Measurements from ENCODE around the gene VIPAS39.

The VIPAS39 gene

GRCh38 chr14:77470224-77470870, 12.9 kb upstream of the VIPAS39 start:
- H3K4me3 ChIP-seq (ENCODE audit: low read depth, low read length): no peak overlapping the region
- TF ChIP-seq CTCF (IDR thresholded peaks at IDR 0.05; ENCODE audit: low read depth, low read length, missing control alignments): no peak
- no peak for DNase-seq (ENCODE audit: low read depth)

GRCh38 chr14:77469539-77469938, 12.1 kb upstream of the VIPAS39 start:
- no peak for DNase-seq (ENCODE audit: low read depth)
- TF ChIP-seq CTCF (IDR thresholded peaks at IDR 0.05; ENCODE audit: low read depth, low read length, missing control alignments): no peak
- no peak overlapping the region for H3K4me3 ChIP-seq (ENCODE audit: low read depth, low read length)

- no peak overlapping the region for H3K4me3 ChIP-seq (ENCODE audit: low read depth, low read length)
- no peak for DNase-seq (ENCODE audit: low read depth)
- TF ChIP-seq CTCF (IDR thresholded peaks at IDR 0.05; ENCODE audit: low read depth, low read length, missing control alignments): no peak
These were observed 11.7 kb upstream of the VIPAS39 start for GRCh38 chr14:77469067-77469505.

- no peak for TF ChIP-seq CTCF (IDR thresholded peaks at IDR 0.05; ENCODE audit: low read depth, low read length, missing control alignments)
- H3K4me3 ChIP-seq (ENCODE audit: low read depth, low read length): no peak overlapping the region
- DNase-seq (ENCODE audit: low read depth): no peak
These were observed 10.4 kb upstream of the VIPAS39 start for GRCh38 chr14:77467801-77468200.

DNA sequence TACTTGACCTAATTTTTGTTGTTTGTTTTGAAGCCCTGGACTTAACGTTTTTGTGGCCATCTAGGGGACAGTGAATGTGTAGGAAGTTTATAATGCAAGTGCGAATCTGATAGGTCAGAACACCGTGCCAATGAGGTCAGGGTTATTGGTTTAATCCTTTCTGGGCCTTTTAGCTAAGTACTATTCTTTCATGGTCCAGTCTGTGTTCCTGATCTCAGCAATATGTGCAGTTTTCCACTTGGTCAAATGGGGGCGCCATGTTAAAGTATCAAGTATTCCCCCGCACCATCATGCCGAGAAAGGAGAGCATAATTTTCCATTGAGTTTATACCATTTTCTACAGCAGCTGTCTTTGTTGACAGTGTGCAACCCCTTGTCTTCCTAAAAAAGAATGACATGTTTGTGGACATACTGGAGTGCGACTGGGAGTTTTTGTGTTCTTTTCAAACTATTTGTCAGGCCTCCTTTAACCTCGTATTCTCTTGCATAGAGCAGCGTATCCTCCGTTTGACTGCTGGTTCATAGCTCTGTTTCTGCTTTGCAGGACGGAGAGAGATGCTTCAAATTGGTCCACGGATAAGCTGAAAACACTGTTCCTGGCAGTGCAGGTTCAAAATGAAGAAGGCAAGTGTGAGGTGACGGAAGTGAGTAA, 1.8 kb upstream of the VIPAS39 start:
- peak; percentile 70 for TF ChIP-seq CTCF (IDR thresholded peaks at IDR 0.05; ENCODE audit: low read depth, low read length, missing control alignments)
- peak; percentile 43 for DNase-seq (ENCODE audit: low read depth)
- H3K4me3 ChIP-seq (ENCODE audit: low read depth, low read length): peak overlapping the region; percentile 94

DNA sequence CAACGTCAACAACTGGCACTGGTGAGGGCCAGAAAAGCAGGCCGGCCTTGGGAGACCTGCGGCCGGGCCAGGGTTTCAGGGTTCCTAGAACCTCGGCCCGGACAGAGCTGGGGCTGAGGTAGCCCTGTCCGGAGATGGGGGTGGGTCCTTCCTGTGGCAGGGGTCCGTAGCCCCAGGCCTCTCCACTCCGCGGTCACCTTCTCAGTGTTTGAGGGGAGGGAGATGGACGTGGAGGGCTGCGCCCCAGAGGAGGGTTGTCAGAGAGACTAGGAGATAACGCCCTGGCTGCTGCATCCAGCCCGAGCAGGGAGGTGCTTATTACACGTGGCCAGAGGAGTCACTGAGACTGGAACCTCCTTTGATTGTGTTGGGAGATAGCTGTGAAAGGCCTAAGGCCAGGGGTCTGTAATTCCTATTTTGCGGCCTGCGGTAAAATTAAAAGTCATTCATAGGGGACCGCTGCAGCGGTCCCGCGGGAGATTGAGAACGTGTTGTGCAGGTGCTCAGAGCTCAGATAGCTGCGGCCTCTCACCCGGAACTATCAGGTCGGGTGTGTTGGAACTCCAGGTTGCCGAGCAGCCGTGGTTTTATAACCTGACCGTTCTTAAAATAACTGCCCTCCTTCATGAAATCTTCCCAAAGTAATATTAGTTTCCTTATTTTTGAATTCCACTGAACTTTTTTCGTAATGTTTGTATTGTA, 999 bp upstream of the VIPAS39 start:
- no peak for TF ChIP-seq CTCF (IDR thresholded peaks at IDR 0.05; ENCODE audit: low read depth, low read length, missing control alignments)
- peak overlapping the region; percentile 94 for H3K4me3 ChIP-seq (ENCODE audit: low read depth, low read length)

More for the DNA sequence above, 999 bp upstream of the VIPAS39 start:
- DNase-seq (ENCODE audit: low read depth): no peak

Measured in GM12864 (cell line).